Osteoblast (primary cell): Measurements from ENCODE around the gene LCOR. TPM values are rescaled to one million over a fixed set of nuclear protein-coding genes. Genes with fewer than 3 reads are reported as not detected.
A peak's percentile ranks its signal among the peaks of the same experiment; 100 is the strongest.

ENCODE experiments used
- DNase-seq: peaks from one replicate; pipeline ENCODE4 v3.0.0; 2011; ENCODE audit warnings: low spot score, mixed read lengths; ENCODE audit not compliant: insufficient read length; ENCODE audit errors: missing footprints
- H2AFZ ChIP-seq: 2 replicates; pipeline ENCODE4 v1.6.0; 2011; ENCODE audit warnings: mild to moderate bottlenecking, low read length
- H3K27ac ChIP-seq: 2 replicates; pipeline ENCODE4 v1.5.1; 2011; ENCODE audit warnings: mild to moderate bottlenecking, low read depth, low read length, moderate library complexity
- H3K27me3 ChIP-seq: 2 replicates; pipeline ENCODE4 v1.6.0; 2012; ENCODE audit warnings: mild to moderate bottlenecking, control low read depth, inconsistent platforms, low read length, moderate library complexity; ENCODE audit not compliant: insufficient read depth
- H3K36me3 ChIP-seq: 2 replicates; pipeline ENCODE4 v1.5.1; 2011; ENCODE audit warnings: mild to moderate bottlenecking, low read length, control low read depth, moderate library complexity; ENCODE audit not compliant: insufficient read depth
- H3K4me1 ChIP-seq: 2 replicates; pipeline ENCODE4 v1.5.1; 2011; ENCODE audit warnings: mild to moderate bottlenecking, low read length, control low read depth, moderate library complexity; ENCODE audit not compliant: insufficient read depth
- H3K4me2 ChIP-seq: 2 replicates; pipeline ENCODE4 v1.6.0; 2011; ENCODE audit warnings: mild to moderate bottlenecking, low read length; ENCODE audit not compliant: insufficient read depth
- H3K4me3 ChIP-seq: fragments of 200-600 bp; sonication (generic); 3 replicates; pipeline ENCODE4 v1.5.1; 2012; ENCODE audit warnings: mild to moderate bottlenecking, low read length, inconsistent platforms; ENCODE audit not compliant: insufficient read depth
- H3K79me2 ChIP-seq: 2 replicates; pipeline ENCODE4 v1.6.0; 2012; ENCODE audit warnings: mild to moderate bottlenecking, low read length, control low read depth, inconsistent platforms; ENCODE audit not compliant: insufficient read depth
- H3K9me3 ChIP-seq: 2 replicates; pipeline ENCODE4 v1.5.1; 2011; ENCODE audit warnings: low read depth, low read length, control low read depth
- H4K20me1 ChIP-seq: 2 replicates; pipeline ENCODE4 v1.6.0; 2012; ENCODE audit warnings: mild to moderate bottlenecking, low read length, control low read depth; ENCODE audit not compliant: insufficient read depth
- total RNA-seq: library from RNA; depleted of rRNA; stranded (reverse); fragments of >200 nt; gene quantifications from 2 replicates; pipeline ENCODE4 v1.2.3, GENCODE V29; 2012
- TF ChIP-seq, protein P1 (sequence below): IDR thresholded peaks from 2 replicates; pipeline ENCODE4 v1.5.1; 2011; ENCODE audit warnings: mild to moderate bottlenecking, low read depth, low read length, moderate library complexity; ENCODE audit errors: extremely low read depth

The LCOR gene
- total RNA-seq, 1 donor, result 19.2 TPM

GRCh38 chr10:97022616-97023015 lies 190.5 kb downstream of the LCOR start:
- no peak overlapping the region for H3K27ac ChIP-seq
- DNase-seq, result peak; percentile 57
- H3K4me2 ChIP-seq, result no peak overlapping the region
- TF ChIP-seq, protein P1, sequence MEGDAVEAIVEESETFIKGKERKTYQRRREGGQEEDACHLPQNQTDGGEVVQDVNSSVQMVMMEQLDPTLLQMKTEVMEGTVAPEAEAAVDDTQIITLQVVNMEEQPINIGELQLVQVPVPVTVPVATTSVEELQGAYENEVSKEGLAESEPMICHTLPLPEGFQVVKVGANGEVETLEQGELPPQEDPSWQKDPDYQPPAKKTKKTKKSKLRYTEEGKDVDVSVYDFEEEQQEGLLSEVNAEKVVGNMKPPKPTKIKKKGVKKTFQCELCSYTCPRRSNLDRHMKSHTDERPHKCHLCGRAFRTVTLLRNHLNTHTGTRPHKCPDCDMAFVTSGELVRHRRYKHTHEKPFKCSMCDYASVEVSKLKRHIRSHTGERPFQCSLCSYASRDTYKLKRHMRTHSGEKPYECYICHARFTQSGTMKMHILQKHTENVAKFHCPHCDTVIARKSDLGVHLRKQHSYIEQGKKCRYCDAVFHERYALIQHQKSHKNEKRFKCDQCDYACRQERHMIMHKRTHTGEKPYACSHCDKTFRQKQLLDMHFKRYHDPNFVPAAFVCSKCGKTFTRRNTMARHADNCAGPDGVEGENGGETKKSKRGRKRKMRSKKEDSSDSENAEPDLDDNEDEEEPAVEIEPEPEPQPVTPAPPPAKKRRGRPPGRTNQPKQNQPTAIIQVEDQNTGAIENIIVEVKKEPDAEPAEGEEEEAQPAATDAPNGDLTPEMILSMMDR, result no peak
- H3K36me3 ChIP-seq, result no peaks in the 10 kb centered on the region
- H2AFZ ChIP-seq, result no peak overlapping the region
- H3K4me3 ChIP-seq, result no peak overlapping the region
- no peaks in the 10 kb centered on the region for H3K79me2 ChIP-seq
- no peaks in the 10 kb centered on the region for H3K27me3 ChIP-seq
- H4K20me1 ChIP-seq, result no peaks in the 10 kb centered on the region
- no peaks in the 10 kb centered on the region for H3K9me3 ChIP-seq
- peaks cover 31% of the 10 kb centered on the region for H3K4me1 ChIP-seq

GRCh38 chr10:97023401-97024167 lies 191.5 kb downstream of the LCOR start:
- H3K27ac ChIP-seq, result peak overlapping the region; percentile 91
- H3K9me3 ChIP-seq, result peaks cover 4% of the 10 kb centered on the region
- H3K4me3 ChIP-seq, result peak overlapping the region; percentile 52
- H3K79me2 ChIP-seq, result no peaks in the 10 kb centered on the region
- peak overlapping the region; percentile 53 for H2AFZ ChIP-seq
- H3K4me2 ChIP-seq, result peak overlapping the region; percentile 83
- H3K4me1 ChIP-seq, result peaks cover 31% of the 10 kb centered on the region
- no peaks in the 10 kb centered on the region for H3K36me3 ChIP-seq
- H3K27me3 ChIP-seq, result no peaks in the 10 kb centered on the region
- no peaks in the 10 kb centered on the region for H4K20me1 ChIP-seq
- TF ChIP-seq, protein P1, result no peak
- peak; percentile 51 for DNase-seq

DNA sequence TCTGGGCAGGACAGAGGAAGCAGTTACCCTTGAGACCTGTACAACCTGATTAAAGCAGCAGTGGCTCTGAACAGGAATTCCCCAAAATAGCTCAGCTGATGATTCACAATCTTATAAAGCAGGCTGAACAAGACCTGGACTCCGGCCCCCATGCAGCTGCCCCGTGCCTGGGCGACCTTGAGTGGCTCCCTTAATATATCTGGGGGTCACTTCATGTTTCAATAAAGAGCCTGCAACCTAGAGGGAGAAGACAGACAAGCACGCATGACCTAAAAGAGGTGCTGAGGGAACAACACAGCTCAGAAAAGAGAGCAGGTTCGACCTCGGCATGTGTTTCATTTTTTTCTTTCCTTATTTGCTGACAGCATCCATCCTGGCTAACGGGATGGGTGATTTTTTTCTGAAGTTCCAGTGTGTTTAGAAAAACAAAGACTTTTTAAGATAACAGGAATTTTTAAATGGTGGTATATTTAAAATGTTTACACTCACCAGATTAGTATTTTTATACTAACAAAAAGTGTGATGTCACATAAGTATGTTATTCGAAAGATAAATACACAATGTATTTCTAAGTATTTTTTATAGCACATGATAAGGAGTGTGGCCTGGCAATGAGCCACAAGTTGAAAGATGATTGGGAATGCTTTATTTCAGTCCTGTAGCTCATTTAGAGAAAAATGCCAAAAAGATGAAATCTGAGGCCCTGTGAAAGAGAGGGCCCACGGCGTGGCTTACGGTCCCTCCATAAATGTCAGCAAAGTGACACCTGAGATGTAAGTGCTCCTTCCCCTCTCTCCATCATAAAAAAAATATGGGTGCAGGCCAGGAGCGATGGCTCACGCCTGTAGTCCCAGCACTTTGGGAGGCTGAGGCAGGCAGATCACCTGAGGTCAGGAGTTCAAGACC lies 192.3 kb downstream of the LCOR start:
- Histone ChIP-seq H3K79me2 (no peaks in the 10 kb centered on the region), H3K27ac (peak overlapping the region; percentile 91), H4K20me1 (no peaks in the 10 kb centered on the region), H3K4me3 (peak overlapping the region; percentile 52), H3K36me3 (no peaks in the 10 kb centered on the region), H2AFZ (peak overlapping the region; percentile 53), H3K27me3 (no peaks in the 10 kb centered on the region), H3K4me2 (peak overlapping the region; percentile 83), H3K4me1 (peaks cover 34% of the 10 kb centered on the region), H3K9me3 (peaks cover 4% of the 10 kb centered on the region)
- peak; percentile 88 for DNase-seq
- TF ChIP-seq, protein P1, result no peak
